ENCODE results near the gene SCML1. TPM values are rescaled to one million over a fixed set of nuclear protein-coding genes. Genes with fewer than 3 reads are reported as not detected.
A peak's percentile ranks its signal among the peaks of the same experiment; 100 is the strongest.

SCML1 gene
- total RNA-seq, 1 donor from 2014 or later: 5.1 TPM

- no peaks in the 10 kb centered on the region for H3K27me3 Mint-ChIP-seq (ENCODE audit: low read depth, unreplicated experiment)
- Histone ChIP-seq H3K4me2 (ENCODE audit: low read length) (no peak overlapping the region), H3K4me3 (ENCODE audit: insufficient read depth, low read depth, low read length) (no peak overlapping the region), H4K20me1 (ENCODE audit: insufficient read depth, low read length) (no peaks in the 10 kb centered on the region), H3K79me2 (ENCODE audit: insufficient read depth, low read length) (no peaks in the 10 kb centered on the region), H3K27ac (ENCODE audit: low read depth, low read length) (no peak overlapping the region), H3K27me3 (ENCODE audit: insufficient read depth, low read length) (no peaks in the 10 kb centered on the region), H3K9ac (ENCODE audit: low read length) (no peak overlapping the region), H3K9me3 (ENCODE audit: insufficient read depth, low read depth, low read length) (no peaks in the 10 kb centered on the region), H3K36me3 (ENCODE audit: insufficient read depth, low read length) (no peaks in the 10 kb centered on the region), H3K4me1 (ENCODE audit: insufficient read depth, low read length) (no peaks in the 10 kb centered on the region), H2AFZ (ENCODE audit: low read depth, low read length) (no peak overlapping the region)
- FAIRE-seq: peak; percentile 67
- peak overlapping the region; percentile 96 for H3K27ac Mint-ChIP-seq (ENCODE audit: unreplicated experiment)
- no peaks in the 10 kb centered on the region for H3K9me3 Mint-ChIP-seq (ENCODE audit: unreplicated experiment)
- no peaks in the 10 kb centered on the region for H3K36me3 Mint-ChIP-seq (ENCODE audit: low read depth, unreplicated experiment)
- no peak overlapping the region for H3K4me3 Mint-ChIP-seq (ENCODE audit: unreplicated experiment)
- DNase-seq (ENCODE audit: low read depth): peak; percentile 84
- TF ChIP-seq EZH2 (IDR thresholded peaks at IDR 0.05; ENCODE audit: insufficient read depth, low read length) (no peak), CTCF (IDR thresholded peaks at IDR 0.05; ENCODE audit: insufficient read depth, low read depth, low read length) (no peak)
- peaks cover 16% of the 10 kb centered on the region for H3K4me1 Mint-ChIP-seq (ENCODE audit: low read depth, unreplicated experiment)
Observed at GRCh38 chrX:17706676-17707075, 30.6 kb upstream of the SCML1 start.

GRCh38 chrX:17707731-17708130, 29.6 kb upstream of the SCML1 start:
- FAIRE-seq (peak; percentile 69), DNase-seq (ENCODE audit: low read depth) (no peak)
- Histone ChIP-seq H3K4me2 (ENCODE audit: low read length) (no peak overlapping the region), H4K20me1 (ENCODE audit: insufficient read depth, low read length) (no peaks in the 10 kb centered on the region), H3K27ac (ENCODE audit: low read depth, low read length) (no peak overlapping the region), H2AFZ (ENCODE audit: low read depth, low read length) (no peak overlapping the region), H3K9me3 (ENCODE audit: insufficient read depth, low read depth, low read length) (no peaks in the 10 kb centered on the region), H3K36me3 (ENCODE audit: insufficient read depth, low read length) (no peaks in the 10 kb centered on the region), H3K4me3 (ENCODE audit: insufficient read depth, low read depth, low read length) (no peak overlapping the region), H3K4me1 (ENCODE audit: insufficient read depth, low read length) (no peaks in the 10 kb centered on the region), H3K27me3 (ENCODE audit: insufficient read depth, low read length) (no peaks in the 10 kb centered on the region), H3K79me2 (ENCODE audit: insufficient read depth, low read length) (no peaks in the 10 kb centered on the region), H3K9ac (ENCODE audit: low read length) (no peak overlapping the region)
- peaks cover 16% of the 10 kb centered on the region for H3K4me1 Mint-ChIP-seq (ENCODE audit: low read depth, unreplicated experiment)
- no peaks in the 10 kb centered on the region for H3K27me3 Mint-ChIP-seq (ENCODE audit: low read depth, unreplicated experiment)
- H3K27ac Mint-ChIP-seq (ENCODE audit: unreplicated experiment): no peak overlapping the region
- H3K9me3 Mint-ChIP-seq (ENCODE audit: unreplicated experiment): no peaks in the 10 kb centered on the region
- no peak for TF ChIP-seq CTCF (IDR thresholded peaks at IDR 0.05; ENCODE audit: insufficient read depth, low read depth, low read length)
- TF ChIP-seq EZH2 (IDR thresholded peaks at IDR 0.05; ENCODE audit: insufficient read depth, low read length): no peak
- no peak overlapping the region for H3K4me3 Mint-ChIP-seq (ENCODE audit: unreplicated experiment)
- no peaks in the 10 kb centered on the region for H3K36me3 Mint-ChIP-seq (ENCODE audit: low read depth, unreplicated experiment)

- Histone ChIP-seq H3K4me3 (ENCODE audit: insufficient read depth, low read depth, low read length) (no peak overlapping the region), H3K4me1 (ENCODE audit: insufficient read depth, low read length) (no peaks in the 10 kb centered on the region), H3K9ac (ENCODE audit: low read length) (no peak overlapping the region), H3K36me3 (ENCODE audit: insufficient read depth, low read length) (no peaks in the 10 kb centered on the region), H3K27ac (ENCODE audit: low read depth, low read length) (no peak overlapping the region), H3K27me3 (ENCODE audit: insufficient read depth, low read length) (no peaks in the 10 kb centered on the region), H3K4me2 (ENCODE audit: low read length) (no peak overlapping the region), H3K79me2 (ENCODE audit: insufficient read depth, low read length) (no peaks in the 10 kb centered on the region), H3K9me3 (ENCODE audit: insufficient read depth, low read depth, low read length) (no peaks in the 10 kb centered on the region), H2AFZ (ENCODE audit: low read depth, low read length) (no peak overlapping the region), H4K20me1 (ENCODE audit: insufficient read depth, low read length) (no peaks in the 10 kb centered on the region)
- no peaks in the 10 kb centered on the region for H3K9me3 Mint-ChIP-seq (ENCODE audit: unreplicated experiment)
- DNase-seq (ENCODE audit: low read depth) (peak; percentile 9), FAIRE-seq (peak; percentile 63)
- H3K27ac Mint-ChIP-seq (ENCODE audit: unreplicated experiment): no peak overlapping the region
- no peaks in the 10 kb centered on the region for H3K27me3 Mint-ChIP-seq (ENCODE audit: low read depth, unreplicated experiment)
- peaks cover 16% of the 10 kb centered on the region for H3K4me1 Mint-ChIP-seq (ENCODE audit: low read depth, unreplicated experiment)
- H3K4me3 Mint-ChIP-seq (ENCODE audit: unreplicated experiment): no peak overlapping the region
- H3K36me3 Mint-ChIP-seq (ENCODE audit: low read depth, unreplicated experiment): no peaks in the 10 kb centered on the region
- TF ChIP-seq CTCF (IDR thresholded peaks at IDR 0.05; ENCODE audit: insufficient read depth, low read depth, low read length) (no peak), EZH2 (IDR thresholded peaks at IDR 0.05; ENCODE audit: insufficient read depth, low read length) (no peak)
Observed at GRCh38 chrX:17710871-17711301, 26.4 kb upstream of the SCML1 start.

Data from astrocyte (in vitro differentiated cells and primary cell).